Adrenal gland (tissue), 5 donors: ENCODE measurements around the gene CNTN5.

Experiments
- CTCF ChIP-seq, 6 experiments: fragments of 450-650 bp in 4 of 6; fragments of 200-600 bp in 2 of 6; sonication (generic) in 1 of 6; IDR thresholded peaks; 1 replicate in 5 of 6; 2 replicates in 1 of 6; pipeline versions ENCODE4 v1.5.1 to v1.8.0; 2016 to 2021; ENCODE audit warnings: antibody characterized with exemption in 6 of 6, mild to moderate bottlenecking in 2 of 6, moderate library complexity in 1 of 6
- POLR2A ChIP-seq, 2 donors: fragments of 450-650 bp; IDR thresholded peaks; one replicate each; pipeline ENCODE4 v1.6.1; 2017; ENCODE audit warnings: antibody characterized with exemption in 2 of 2, mild to moderate bottlenecking in 2 of 2, moderate library complexity in 1 of 2
- donor health status: DM: no; HTN: no; CAD: no.

GRCh38 chr11:99452075-99452474, 431.3 kb downstream of the CNTN5 start:
- TF ChIP-seq CTCF (IDR thresholded peaks at IDR 0.05) (no peak), POLR2A (IDR thresholded peaks at IDR 0.05) (no peak)
